GM06990 (cell line): ENCODE measurements around the gene SNRNP27.
"Not testable (repeated sequence)": the region's sequence is repeated elsewhere in the genome, so short reads cannot be mapped to it uniquely, and the experiment has no call there.

Source experiments
- DNase-seq: peaks from one replicate; pipeline ENCODE4 v3.0.0-alpha.2; 2011; ENCODE audit not compliant: insufficient read length; ENCODE audit errors: extremely low read depth
- H3K27me3 ChIP-seq: replicated peaks from 2 replicates; pipeline ENCODE4 v1.6.0; 2011; ENCODE audit warnings: low read length; ENCODE audit not compliant: control insufficient read depth, insufficient read depth
- H3K36me3 ChIP-seq: 2 replicates; pipeline ENCODE4 v1.5.1; 2011; ENCODE audit warnings: low read length; ENCODE audit not compliant: control insufficient read depth, insufficient read depth
- H3K4me3 ChIP-seq: replicated peaks from 2 replicates; pipeline ENCODE4 v1.5.1; 2011; ENCODE audit warnings: low read depth, mild to moderate bottlenecking, control low read depth, low read length
- TF ChIP-seq, protein P1 (sequence below): IDR thresholded peaks from 2 replicates; pipeline ENCODE4 v1.5.1; 2011; ENCODE audit warnings: low read length, control low read depth, mild to moderate bottlenecking, inconsistent platforms; ENCODE audit not compliant: insufficient read depth, poor library complexity, severe bottlenecking

SNRNP27 gene

DNA sequence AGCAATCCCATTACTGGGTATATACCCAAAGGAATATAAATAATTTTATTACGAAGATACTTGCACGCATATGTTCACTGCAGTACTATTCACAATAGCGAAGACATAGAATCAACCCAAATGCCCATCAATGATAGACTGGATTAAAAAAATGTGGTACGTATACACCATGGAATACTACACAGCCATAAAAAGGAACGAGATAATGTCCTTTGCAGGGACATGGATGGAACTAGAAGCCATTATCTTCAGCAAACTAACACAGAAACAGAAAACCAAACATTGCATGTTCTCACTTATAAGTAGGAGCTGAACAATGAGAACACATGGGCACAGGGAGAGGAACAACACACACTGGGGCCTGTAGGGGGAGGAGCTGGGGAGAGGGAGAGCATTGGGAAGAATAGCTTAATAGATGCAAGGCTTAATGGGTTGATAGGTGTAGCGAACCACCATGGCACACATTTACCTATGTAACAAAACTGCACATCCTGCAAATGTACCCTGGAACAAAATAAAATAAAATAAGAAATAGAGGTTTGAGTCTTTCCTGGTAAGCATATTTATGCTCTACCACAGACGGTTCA, 825 bp upstream of the SNRNP27 start:
- DNase-seq, H3K27me3 ChIP-seq, H3K4me3 ChIP-seq, H3K36me3 ChIP-seq: not testable (repeated sequence)
- TF ChIP-seq, protein P1, sequence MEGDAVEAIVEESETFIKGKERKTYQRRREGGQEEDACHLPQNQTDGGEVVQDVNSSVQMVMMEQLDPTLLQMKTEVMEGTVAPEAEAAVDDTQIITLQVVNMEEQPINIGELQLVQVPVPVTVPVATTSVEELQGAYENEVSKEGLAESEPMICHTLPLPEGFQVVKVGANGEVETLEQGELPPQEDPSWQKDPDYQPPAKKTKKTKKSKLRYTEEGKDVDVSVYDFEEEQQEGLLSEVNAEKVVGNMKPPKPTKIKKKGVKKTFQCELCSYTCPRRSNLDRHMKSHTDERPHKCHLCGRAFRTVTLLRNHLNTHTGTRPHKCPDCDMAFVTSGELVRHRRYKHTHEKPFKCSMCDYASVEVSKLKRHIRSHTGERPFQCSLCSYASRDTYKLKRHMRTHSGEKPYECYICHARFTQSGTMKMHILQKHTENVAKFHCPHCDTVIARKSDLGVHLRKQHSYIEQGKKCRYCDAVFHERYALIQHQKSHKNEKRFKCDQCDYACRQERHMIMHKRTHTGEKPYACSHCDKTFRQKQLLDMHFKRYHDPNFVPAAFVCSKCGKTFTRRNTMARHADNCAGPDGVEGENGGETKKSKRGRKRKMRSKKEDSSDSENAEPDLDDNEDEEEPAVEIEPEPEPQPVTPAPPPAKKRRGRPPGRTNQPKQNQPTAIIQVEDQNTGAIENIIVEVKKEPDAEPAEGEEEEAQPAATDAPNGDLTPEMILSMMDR, result peak; percentile 14

DNA sequence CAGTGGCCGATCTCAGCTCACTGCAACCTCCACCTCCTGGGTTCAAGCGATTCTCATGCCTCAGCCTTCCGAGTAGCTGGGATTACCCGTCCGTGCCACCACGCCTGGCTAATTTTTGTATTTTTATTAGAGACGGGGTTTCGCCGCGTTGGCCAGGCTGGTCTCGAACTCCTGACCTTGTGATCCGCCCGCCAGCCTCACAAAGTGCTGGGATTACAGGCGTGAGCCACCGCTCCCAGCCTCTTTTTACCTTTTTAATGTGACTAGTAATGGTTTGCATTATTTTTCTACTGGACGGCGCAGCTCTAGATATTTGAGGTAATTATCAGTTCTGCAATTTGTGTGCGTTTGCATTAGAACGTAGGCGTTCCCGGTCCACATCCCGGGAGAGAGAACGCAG, 981 bp downstream of the SNRNP27 start:
- DNase-seq, H3K36me3 ChIP-seq, H3K27me3 ChIP-seq: not testable (repeated sequence)
- peak overlapping the region; percentile 91 for H3K4me3 ChIP-seq

DNA sequence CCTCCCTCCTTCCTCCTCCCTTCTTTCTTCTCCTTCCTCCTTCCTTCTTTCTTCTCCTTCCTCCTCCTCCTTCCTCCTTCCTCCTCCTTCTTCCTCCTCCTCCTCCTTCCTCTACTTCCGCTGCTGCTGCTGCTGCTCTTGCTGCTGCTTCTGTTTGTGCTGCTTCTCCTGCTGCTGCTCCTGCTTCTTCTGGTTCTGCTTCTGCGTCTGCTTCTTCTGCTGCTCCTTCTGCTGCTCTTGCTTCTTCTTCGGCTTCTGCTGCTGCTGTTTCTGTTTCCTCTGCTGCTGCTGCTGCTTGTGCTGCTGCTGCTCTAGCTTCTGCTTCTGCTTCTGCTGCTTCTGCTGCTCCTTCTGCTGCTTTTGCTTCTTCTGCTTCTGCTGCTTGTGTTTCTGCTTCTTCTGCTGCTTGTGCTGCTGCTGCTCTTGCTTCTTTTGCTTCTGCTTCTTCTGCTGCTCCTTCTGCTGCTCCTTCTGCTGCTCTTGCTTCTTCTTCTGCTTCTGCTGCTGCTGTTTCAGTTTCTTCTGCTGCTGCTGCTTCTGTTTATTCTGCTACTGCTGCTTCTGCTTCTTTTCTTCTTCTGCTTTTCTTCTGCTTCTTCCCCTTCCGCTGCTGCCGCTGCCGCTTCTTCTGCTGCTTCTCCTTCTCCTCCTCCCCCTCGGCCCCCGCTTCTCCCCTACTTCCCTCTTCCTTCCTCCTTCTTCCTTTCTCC, 8.6 kb downstream of the SNRNP27 start:
- DNase-seq, result no peak
- Histone ChIP-seq H3K4me3 (peak overlapping the region; percentile 48), H3K27me3 (no peaks in the 10 kb centered on the region), H3K36me3 (peaks cover 5% of the 10 kb centered on the region)
- TF ChIP-seq, protein P1, result no peak

DNA sequence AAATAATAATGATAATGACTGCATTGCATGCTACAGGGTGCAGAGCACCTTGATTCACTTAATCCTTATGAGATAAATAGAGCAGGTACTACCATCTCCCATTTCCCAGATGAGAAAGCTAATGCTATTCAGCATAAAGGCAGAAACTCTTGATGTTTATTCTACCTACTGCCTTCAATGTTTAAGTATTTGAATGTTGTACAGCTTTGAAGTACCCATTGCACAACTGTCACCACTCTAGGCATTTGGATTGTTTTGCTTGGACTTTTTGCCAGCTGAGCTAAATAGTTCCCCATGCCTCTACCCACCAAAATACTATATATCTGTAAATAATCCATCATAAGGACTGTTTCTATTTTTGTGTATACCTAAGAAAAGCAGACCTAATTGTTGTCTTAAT, 13.5 kb downstream of the SNRNP27 start:
- Histone ChIP-seq H3K4me3 (no peak overlapping the region), H3K36me3 (peaks cover 2% of the 10 kb centered on the region), H3K27me3 (no peaks in the 10 kb centered on the region)
- no peak for DNase-seq
- TF ChIP-seq, protein P1, result no peak

DNA sequence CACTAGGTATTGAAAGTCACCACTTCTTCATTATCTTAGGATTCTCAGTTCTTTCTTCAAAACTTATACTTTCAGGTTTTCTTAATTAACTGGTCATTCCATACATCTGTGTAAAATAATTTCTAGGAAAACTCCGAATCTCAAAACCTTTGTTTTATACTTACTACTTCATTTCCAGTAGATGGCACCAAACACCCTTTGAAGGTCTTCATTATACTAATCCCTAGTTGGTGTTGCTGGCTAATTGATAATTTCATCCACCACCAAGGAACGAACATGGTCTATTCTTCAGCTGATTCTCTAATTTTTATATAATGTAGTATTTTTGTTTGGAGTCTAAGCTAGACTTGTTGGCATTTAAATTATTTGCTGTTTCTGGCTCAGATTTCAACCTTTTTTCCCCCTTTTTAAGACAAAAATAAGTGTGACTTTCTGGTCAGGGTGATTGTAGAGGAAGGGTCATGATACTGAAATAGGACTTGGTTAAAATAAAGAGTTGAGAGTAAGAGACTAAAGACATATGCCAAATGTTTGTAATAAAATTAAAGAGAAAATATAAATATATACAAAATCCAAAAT, 18.3 kb downstream of the SNRNP27 start:
- TF ChIP-seq, protein P1, result peak; percentile 38
- Histone ChIP-seq H3K4me3 (no peak overlapping the region), H3K27me3 (no peaks in the 10 kb centered on the region), H3K36me3 (peaks cover 2% of the 10 kb centered on the region)
- DNase-seq, result no peak

DNA sequence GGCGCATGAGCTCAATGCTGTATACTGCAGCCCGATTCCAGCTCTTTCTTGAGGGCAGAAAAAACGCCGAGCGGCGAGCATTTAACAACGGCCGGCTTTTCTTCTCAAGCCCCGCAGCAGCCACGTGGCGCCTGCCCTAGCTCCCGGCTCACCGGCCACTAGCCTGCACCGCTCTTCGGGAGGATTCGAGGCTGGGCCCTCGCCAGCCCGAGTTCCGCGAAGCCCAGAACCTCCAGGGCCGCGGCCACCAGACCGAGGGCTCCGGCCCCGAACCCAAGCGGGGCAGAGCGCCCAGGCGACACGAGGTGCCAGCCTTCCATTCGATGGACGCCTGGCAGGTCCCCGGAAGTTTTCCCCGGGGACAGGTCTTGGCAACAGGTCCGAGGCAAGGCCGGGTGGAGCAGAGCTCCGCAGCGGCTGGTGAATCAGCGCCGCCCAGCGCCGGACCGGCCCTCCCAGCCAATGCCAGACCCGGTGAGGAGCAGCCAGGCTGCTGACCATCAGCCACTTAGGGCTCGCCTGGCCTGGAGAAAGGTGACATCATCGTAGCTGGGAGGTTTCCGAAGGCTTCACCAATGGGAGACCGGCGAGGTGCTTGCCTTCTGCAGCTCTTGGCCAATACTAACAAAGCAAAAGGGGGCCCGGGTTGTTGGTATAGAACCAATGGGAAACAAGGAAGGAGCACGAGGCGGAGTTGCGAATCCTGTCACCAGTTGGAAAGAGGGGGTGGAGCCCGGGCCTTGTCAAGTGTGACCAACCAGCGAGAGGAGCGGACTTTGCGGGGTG, 20.6 kb downstream of the SNRNP27 start:
- DNase-seq, result peak; percentile 97
- Histone ChIP-seq H3K36me3 (no peaks in the 10 kb centered on the region), H3K27me3 (no peaks in the 10 kb centered on the region), H3K4me3 (peak overlapping the region; percentile 72)
- TF ChIP-seq, protein P1, result peak; percentile 32
